Measurements from ENCODE around the gene BRK1.
A peak's percentile ranks its signal among the peaks of the same experiment; 100 is the strongest.
"Not testable (repeated sequence)": the region's sequence is repeated elsewhere in the genome, so short reads cannot be mapped to it uniquely, and the experiment has no call there.

Gene BRK1

DNA sequence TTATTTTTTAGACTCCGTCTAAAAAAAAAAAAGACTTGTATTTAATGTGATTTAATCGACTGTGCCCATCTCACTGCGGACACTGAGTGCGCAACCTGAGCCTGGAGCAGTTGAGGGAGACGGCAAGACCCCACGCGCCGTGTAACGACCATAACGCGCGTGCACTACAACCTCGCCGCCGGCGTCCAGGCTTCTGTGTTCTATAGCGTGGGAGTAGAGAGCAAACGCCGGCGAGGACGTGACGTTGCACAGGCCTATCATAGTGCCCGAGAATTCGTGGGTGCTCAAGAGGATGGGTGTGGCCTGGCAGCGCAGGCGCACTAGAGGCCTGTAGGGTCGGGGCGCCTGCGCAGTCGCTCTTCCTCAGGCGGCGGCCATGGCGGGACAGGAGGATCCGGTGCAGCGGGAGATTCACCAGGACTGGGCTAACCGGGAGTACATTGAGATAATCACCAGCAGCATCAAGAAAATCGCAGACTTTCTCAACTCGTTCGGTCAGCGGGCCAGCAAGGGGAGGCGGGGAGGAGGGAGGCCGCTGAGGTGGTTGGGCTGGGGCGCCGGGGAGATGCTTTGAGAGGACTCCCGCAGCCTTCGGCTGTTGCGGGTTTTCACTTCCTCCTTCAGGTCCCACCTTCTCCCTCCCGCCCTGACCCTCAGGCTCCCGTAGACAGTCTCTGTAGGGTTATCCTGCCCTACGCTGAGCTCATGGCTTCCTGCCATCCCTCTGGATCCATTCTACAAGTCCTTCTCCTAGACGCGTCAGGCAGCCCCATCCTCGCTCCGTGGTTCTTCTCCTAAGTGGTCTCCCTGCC lies at the start of gene BRK1:
BRK1 (plus strand) TSS at position 350 of the 812 bp plus-strand sequence; CDS start at position 377, 27 bp downstream.
- ATAC-seq = peak; percentile 98
- no peak for TF ChIP-seq PPARA (CRISPR knock-in tag; IDR thresholded peaks at IDR 0.05; ENCODE audit: borderline replicate concordance)
- no peak for TF ChIP-seq OSR1 (CRISPR knock-in tag; IDR thresholded peaks at IDR 0.05)
- no peak for TF ChIP-seq ZFP3 (CRISPR knock-in tag; IDR thresholded peaks at IDR 0.05)
- no peak for TF ChIP-seq ZC3H10 (CRISPR knock-in tag; IDR thresholded peaks at IDR 0.05)
- TF ChIP-seq ZNF70 (CRISPR knock-in tag; IDR thresholded peaks at IDR 0.05) = no peak
- TF ChIP-seq RARB (CRISPR knock-in tag; IDR thresholded peaks at IDR 0.05) = no peak
- TF ChIP-seq BACH2 (CRISPR knock-in tag; IDR thresholded peaks at IDR 0.05; ENCODE audit: borderline replicate concordance) = no peak
- TF ChIP-seq, protein P1, sequence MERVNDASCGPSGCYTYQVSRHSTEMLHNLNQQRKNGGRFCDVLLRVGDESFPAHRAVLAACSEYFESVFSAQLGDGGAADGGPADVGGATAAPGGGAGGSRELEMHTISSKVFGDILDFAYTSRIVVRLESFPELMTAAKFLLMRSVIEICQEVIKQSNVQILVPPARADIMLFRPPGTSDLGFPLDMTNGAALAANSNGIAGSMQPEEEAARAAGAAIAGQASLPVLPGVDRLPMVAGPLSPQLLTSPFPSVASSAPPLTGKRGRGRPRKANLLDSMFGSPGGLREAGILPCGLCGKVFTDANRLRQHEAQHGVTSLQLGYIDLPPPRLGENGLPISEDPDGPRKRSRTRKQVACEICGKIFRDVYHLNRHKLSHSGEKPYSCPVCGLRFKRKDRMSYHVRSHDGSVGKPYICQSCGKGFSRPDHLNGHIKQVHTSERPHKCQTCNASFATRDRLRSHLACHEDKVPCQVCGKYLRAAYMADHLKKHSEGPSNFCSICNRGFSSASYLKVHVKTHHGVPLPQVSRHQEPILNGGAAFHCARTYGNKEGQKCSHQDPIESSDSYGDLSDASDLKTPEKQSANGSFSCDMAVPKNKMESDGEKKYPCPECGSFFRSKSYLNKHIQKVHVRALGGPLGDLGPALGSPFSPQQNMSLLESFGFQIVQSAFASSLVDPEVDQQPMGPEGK (CRISPR knock-in tag; IDR thresholded peaks at IDR 0.05; ENCODE audit: borderline replicate concordance) = no peak
- no peak for TF ChIP-seq SNAI2 (CRISPR knock-in tag; IDR thresholded peaks at IDR 0.05)
- TF ChIP-seq ZNF565 (CRISPR knock-in tag; conservative IDR thresholded peaks at IDR 0.05; ENCODE audit: low read depth) = no peak
- TF ChIP-seq, protein P2, sequence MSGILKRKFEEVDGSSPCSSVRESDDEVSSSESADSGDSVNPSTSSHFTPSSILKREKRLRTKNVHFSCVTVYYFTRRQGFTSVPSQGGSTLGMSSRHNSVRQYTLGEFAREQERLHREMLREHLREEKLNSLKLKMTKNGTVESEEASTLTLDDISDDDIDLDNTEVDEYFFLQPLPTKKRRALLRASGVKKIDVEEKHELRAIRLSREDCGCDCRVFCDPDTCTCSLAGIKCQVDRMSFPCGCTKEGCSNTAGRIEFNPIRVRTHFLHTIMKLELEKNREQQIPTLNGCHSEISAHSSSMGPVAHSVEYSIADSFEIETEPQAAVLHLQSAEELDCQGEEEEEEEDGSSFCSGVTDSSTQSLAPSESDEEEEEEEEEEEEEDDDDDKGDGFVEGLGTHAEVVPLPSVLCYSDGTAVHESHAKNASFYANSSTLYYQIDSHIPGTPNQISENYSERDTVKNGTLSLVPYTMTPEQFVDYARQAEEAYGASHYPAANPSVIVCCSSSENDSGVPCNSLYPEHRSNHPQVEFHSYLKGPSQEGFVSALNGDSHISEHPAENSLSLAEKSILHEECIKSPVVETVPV (CRISPR knock-in tag; IDR thresholded peaks at IDR 0.05) = no peak

DNA sequence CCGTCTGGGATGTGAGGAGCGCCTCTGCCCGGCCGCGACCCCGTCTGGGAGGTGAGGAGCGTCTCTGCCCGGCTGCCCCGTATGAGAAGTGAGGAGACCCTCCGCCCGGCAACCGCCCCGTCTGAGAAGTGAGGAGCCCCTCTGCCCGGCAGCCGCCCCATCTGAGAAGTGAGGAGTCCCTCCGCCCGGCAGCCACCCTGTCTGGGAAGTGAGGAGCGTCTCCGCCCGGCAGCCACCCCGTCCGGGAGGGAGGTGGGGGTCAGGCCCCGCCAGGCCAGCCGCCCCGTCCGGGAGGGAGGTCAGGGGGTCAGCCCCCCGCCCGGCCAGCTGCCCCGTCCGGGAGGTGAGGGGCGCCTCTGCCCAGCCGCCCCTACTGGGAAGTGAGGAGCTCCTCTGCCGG lies 45.4 kb upstream of the BRK1 start:
- not testable (repeated sequence) for ATAC-seq

DNA sequence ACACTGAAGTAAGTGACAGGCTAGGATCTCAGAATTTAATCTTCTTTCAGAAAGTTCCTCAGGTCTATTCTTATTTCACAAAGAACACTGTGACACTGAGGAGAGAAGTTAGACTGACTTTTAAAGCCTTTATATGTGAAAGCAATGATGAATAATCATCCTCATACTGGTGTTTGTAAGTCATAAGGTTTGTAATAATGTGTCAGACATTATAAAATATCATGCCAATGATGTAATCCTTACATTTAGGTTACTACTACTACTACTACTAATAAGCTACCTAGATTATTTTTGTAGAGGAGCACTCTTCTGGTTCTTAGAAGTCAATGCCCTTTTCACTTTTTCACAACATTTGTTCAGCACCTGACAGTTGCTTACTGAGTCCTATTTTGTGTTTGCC lies 40.8 kb upstream of the BRK1 start:
- no peak for TF ChIP-seq TOX (CRISPR knock-in tag; IDR thresholded peaks at IDR 0.05; ENCODE audit: borderline replicate concordance)
- TF ChIP-seq, protein P1 (CRISPR knock-in tag; IDR thresholded peaks at IDR 0.05; ENCODE audit: borderline replicate concordance) = no peak
- no peak for TF ChIP-seq ZNF70 (CRISPR knock-in tag; IDR thresholded peaks at IDR 0.05)
- no peak for TF ChIP-seq TCF4 (CRISPR knock-in tag; IDR thresholded peaks at IDR 0.05; ENCODE audit: borderline replicate concordance)
- no peak for TF ChIP-seq OSR1 (CRISPR knock-in tag; IDR thresholded peaks at IDR 0.05)
- TF ChIP-seq ZNF8 (CRISPR knock-in tag; IDR thresholded peaks at IDR 0.05) = no peak
- TF ChIP-seq, protein P2 (CRISPR knock-in tag; IDR thresholded peaks at IDR 0.05) = no peak
- no peak for TF ChIP-seq GLIS3 (CRISPR knock-in tag; IDR thresholded peaks at IDR 0.05)
- TF ChIP-seq RARB (CRISPR knock-in tag; IDR thresholded peaks at IDR 0.05) = no peak
- TF ChIP-seq ESRRG (CRISPR knock-in tag; IDR thresholded peaks at IDR 0.05) = no peak
- TF ChIP-seq ISL1 (CRISPR knock-in tag; IDR thresholded peaks at IDR 0.05) = no peak
- TF ChIP-seq CSDC2 (CRISPR knock-in tag; IDR thresholded peaks at IDR 0.05) = no peak
- no peak for TF ChIP-seq BACH2 (CRISPR knock-in tag; IDR thresholded peaks at IDR 0.05; ENCODE audit: borderline replicate concordance)
- no peak for TF ChIP-seq PPARA (CRISPR knock-in tag; IDR thresholded peaks at IDR 0.05; ENCODE audit: borderline replicate concordance)
- TF ChIP-seq ZFP3 (CRISPR knock-in tag; IDR thresholded peaks at IDR 0.05) = no peak
- TF ChIP-seq, protein P3, sequence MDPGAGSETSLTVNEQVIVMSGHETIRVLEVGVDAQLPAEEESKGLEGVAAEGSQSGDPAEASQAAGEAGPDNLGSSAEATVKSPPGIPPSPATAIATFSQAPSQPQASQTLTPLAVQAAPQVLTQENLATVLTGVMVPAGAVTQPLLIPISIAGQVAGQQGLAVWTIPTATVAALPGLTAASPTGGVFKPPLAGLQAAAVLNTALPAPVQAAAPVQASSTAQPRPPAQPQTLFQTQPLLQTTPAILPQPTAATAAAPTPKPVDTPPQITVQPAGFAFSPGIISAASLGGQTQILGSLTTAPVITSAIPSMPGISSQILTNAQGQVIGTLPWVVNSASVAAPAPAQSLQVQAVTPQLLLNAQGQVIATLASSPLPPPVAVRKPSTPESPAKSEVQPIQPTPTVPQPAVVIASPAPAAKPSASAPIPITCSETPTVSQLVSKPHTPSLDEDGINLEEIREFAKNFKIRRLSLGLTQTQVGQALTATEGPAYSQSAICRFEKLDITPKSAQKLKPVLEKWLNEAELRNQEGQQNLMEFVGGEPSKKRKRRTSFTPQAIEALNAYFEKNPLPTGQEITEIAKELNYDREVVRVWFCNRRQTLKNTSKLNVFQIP (CRISPR knock-in tag; IDR thresholded peaks at IDR 0.05; ENCODE audit: borderline replicate concordance, low read depth) = no peak
- TF ChIP-seq ARNTL (CRISPR knock-in tag; IDR thresholded peaks at IDR 0.05; ENCODE audit: borderline replicate concordance, low read depth) = no peak
- no peak for TF ChIP-seq ZFP30 (CRISPR knock-in tag; IDR thresholded peaks at IDR 0.05)
- TF ChIP-seq ZNF565 (CRISPR knock-in tag; conservative IDR thresholded peaks at IDR 0.05; ENCODE audit: low read depth) = no peak
- TF ChIP-seq, protein P4, sequence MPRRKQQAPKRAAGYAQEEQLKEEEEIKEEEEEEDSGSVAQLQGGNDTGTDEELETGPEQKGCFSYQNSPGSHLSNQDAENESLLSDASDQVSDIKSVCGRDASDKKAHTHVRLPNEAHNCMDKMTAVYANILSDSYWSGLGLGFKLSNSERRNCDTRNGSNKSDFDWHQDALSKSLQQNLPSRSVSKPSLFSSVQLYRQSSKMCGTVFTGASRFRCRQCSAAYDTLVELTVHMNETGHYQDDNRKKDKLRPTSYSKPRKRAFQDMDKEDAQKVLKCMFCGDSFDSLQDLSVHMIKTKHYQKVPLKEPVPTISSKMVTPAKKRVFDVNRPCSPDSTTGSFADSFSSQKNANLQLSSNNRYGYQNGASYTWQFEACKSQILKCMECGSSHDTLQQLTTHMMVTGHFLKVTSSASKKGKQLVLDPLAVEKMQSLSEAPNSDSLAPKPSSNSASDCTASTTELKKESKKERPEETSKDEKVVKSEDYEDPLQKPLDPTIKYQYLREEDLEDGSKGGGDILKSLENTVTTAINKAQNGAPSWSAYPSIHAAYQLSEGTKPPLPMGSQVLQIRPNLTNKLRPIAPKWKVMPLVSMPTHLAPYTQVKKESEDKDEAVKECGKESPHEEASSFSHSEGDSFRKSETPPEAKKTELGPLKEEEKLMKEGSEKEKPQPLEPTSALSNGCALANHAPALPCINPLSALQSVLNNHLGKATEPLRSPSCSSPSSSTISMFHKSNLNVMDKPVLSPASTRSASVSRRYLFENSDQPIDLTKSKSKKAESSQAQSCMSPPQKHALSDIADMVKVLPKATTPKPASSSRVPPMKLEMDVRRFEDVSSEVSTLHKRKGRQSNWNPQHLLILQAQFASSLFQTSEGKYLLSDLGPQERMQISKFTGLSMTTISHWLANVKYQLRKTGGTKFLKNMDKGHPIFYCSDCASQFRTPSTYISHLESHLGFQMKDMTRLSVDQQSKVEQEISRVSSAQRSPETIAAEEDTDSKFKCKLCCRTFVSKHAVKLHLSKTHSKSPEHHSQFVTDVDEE (CRISPR knock-in tag; IDR thresholded peaks at IDR 0.05) = no peak

More for the DNA sequence above, 40.8 kb upstream of the BRK1 start:
- ATAC-seq = no peak

All from SK-N-SH treated with all-trans-retinoic acid at 6 μM for 48 hours (cell line).